ENCODE results near the gene CDC42EP2. TPM values are rescaled to one million over a fixed set of nuclear protein-coding genes. Genes with fewer than 3 reads are reported as not detected.

The CDC42EP2 gene
- total RNA-seq, 6 donors from 2014 or later, result 7.7 to 45.2 (median 14.6) TPM

- TF ChIP-seq EP300 (IDR thresholded peaks at IDR 0.05), result no peak
- no peak for TF ChIP-seq POLR2AphosphoS5 (IDR thresholded peaks at IDR 0.05)
- 15 to 21% methylated on average over 5 of the region's 5 CpGs for WGBS, 2 donors
- H3K9me3 ChIP-seq, result no peaks in the 10 kb centered on the region
Observed at GRCh38 chr11:65334696-65335295, 20.1 kb downstream of the CDC42EP2 start.

GRCh38 chr11:65338676-65339075 lies 24.0 kb downstream of the CDC42EP2 start:
- Histone ChIP-seq H3K27me3 (no peaks in the 10 kb centered on the region), H3K36me3 (peaks cover 32 to 44% (median 41%) of the 10 kb centered on the region in 4 donors), H3K27ac (no peak overlapping the region), H3K4me3 (no peak overlapping the region), H3K9me3 (no peaks in the 10 kb centered on the region), H3K4me1 (peaks cover 9 to 29% (median 17%) of the 10 kb centered on the region in 4 donors)
- TF ChIP-seq POLR2AphosphoS5 (IDR thresholded peaks at IDR 0.05), result no peak
- no peak for TF ChIP-seq POLR2A (IDR thresholded peaks at IDR 0.05)
- no peak for TF ChIP-seq CTCF (IDR thresholded peaks at IDR 0.05)
- no peak for TF ChIP-seq EP300 (IDR thresholded peaks at IDR 0.05)
- DNase-seq, result no peak
- no peak for ATAC-seq (ENCODE audit: low FRiP score in 2 of 2)
- WGBS, 2 donors, result 90 to 91% methylated on average over 7 of the region's 7 CpGs

More at GRCh38 chr11:65334696-65335295, 20.1 kb downstream of the CDC42EP2 start:
- Histone ChIP-seq H3K36me3 (peaks cover 0 to 7% (median 5%) of the 10 kb centered on the region in 4 donors), H3K27me3 (no peaks in the 10 kb centered on the region), H3K27ac (peak overlapping the region in 3 of 4 donors; percentile 87 to 97 (median 88)), H3K4me1 (peaks cover 9 to 36% (median 20%) of the 10 kb centered on the region in 4 donors), H3K4me3 (peak overlapping the region; percentile 71 to 99 (median 84))
- no peak for DNase-seq
- no peak for ATAC-seq (ENCODE audit: low FRiP score in 2 of 2)

GRCh38 chr11:65340226-65340625 lies 25.6 kb downstream of the CDC42EP2 start:
- Histone ChIP-seq H3K27me3 (no peaks in the 10 kb centered on the region), H3K4me3 (no peak overlapping the region), H3K4me1 (peaks cover under 1 to 18% (median 8%) of the 10 kb centered on the region in 4 donors), H3K27ac (no peak overlapping the region), H3K9me3 (no peaks in the 10 kb centered on the region), H3K36me3 (peaks cover 35 to 60% (median 56%) of the 10 kb centered on the region in 4 donors)
- no peak for ATAC-seq (ENCODE audit: low FRiP score in 2 of 2)
- 91 to 95% methylated on average over 11 of the region's 11 CpGs for WGBS, 2 donors
- DNase-seq, result no peak
- TF ChIP-seq POLR2A (IDR thresholded peaks at IDR 0.05), result no peak
- TF ChIP-seq CTCF (IDR thresholded peaks at IDR 0.05), result no peak
- no peak for TF ChIP-seq EP300 (IDR thresholded peaks at IDR 0.05)
- TF ChIP-seq POLR2AphosphoS5 (IDR thresholded peaks at IDR 0.05), result no peak

GRCh38 chr11:65341856-65342255 lies 27.2 kb downstream of the CDC42EP2 start:
- DNase-seq (no peak), ATAC-seq (ENCODE audit: low FRiP score in 2 of 2) (no peak)
- WGBS, 2 donors, result 88 to 94% methylated on average over 3 of the region's 3 CpGs
- peaks cover 50 to 76% (median 72%) of the 10 kb centered on the region in 4 donors for H3K36me3 ChIP-seq
- H3K9me3 ChIP-seq, result no peaks in the 10 kb centered on the region
- H3K4me1 ChIP-seq, result peaks cover 0 to 6% (median 3%) of the 10 kb centered on the region in 4 donors
- no peaks in the 10 kb centered on the region for H3K27me3 ChIP-seq
- TF ChIP-seq EP300 (IDR thresholded peaks at IDR 0.05), result no peak
- no peak for TF ChIP-seq POLR2AphosphoS5 (IDR thresholded peaks at IDR 0.05)
- TF ChIP-seq POLR2A (IDR thresholded peaks at IDR 0.05), result no peak
- TF ChIP-seq CTCF (IDR thresholded peaks at IDR 0.05), result no peak
- H3K27ac ChIP-seq, result no peak overlapping the region
- H3K4me3 ChIP-seq, result no peak overlapping the region

GRCh38 chr11:65351511-65351910 lies 36.8 kb downstream of the CDC42EP2 start:
- ATAC-seq (ENCODE audit: low FRiP score in 2 of 2), result no peak
- no peaks in the 10 kb centered on the region for H3K27me3 ChIP-seq
- H3K9me3 ChIP-seq, result no peaks in the 10 kb centered on the region
- DNase-seq, result no peak
- no peak for TF ChIP-seq POLR2A (IDR thresholded peaks at IDR 0.05)
- TF ChIP-seq POLR2AphosphoS5 (IDR thresholded peaks at IDR 0.05), result no peak
- TF ChIP-seq EP300 (IDR thresholded peaks at IDR 0.05), result no peak
- TF ChIP-seq CTCF (IDR thresholded peaks at IDR 0.05), result no peak
- peaks cover 16 to 22% (median 19%) of the 10 kb centered on the region in 4 donors for H3K4me1 ChIP-seq
- peaks cover 31 to 69% (median 57%) of the 10 kb centered on the region in 4 donors for H3K36me3 ChIP-seq
- WGBS, 2 donors, result 96% methylated on average over 2 of the region's 2 CpGs
- H3K4me3 ChIP-seq, result no peak overlapping the region
- H3K27ac ChIP-seq, result no peak overlapping the region
